CD4-positive, alpha-beta T cell treated with Interleukin-21 for 1 hour (primary cell): ENCODE measurements around the gene CAMTA1.
"Not testable (repeated sequence)": the region's sequence is repeated elsewhere in the genome, so short reads cannot be mapped to it uniquely, and the experiment has no call there.

Experiments used
- DNase-seq: peaks from one replicate; pipeline ENCODE4 v3.0.0-alpha.2; 2020

The CAMTA1 gene

GRCh38 chr1:6785318-6785727 is at the start of gene CAMTA1:
Gene CAMTA1 (plus strand): TSS chr1:6785454. CDS start chr1:6785531, 77 bp downstream.
- no peak for DNase-seq

- no peak for DNase-seq
Measured at GRCh38 chr1:6738987-6739676, 46.1 kb upstream of the CAMTA1 start.

- DNase-seq = not testable (repeated sequence)
Measured at GRCh38 chr1:6742676-6743188, 42.5 kb upstream of the CAMTA1 start.

- DNase-seq = no peak
Measured at GRCh38 chr1:6743189-6744101, 41.8 kb upstream of the CAMTA1 start.

- no peak for DNase-seq
Measured at GRCh38 chr1:6745073-6745472, 40.2 kb upstream of the CAMTA1 start.

GRCh38 chr1:6747674-6748073 is 37.6 kb upstream of the CAMTA1 start:
- no peak for DNase-seq

GRCh38 chr1:6750490-6750889 is 34.8 kb upstream of the CAMTA1 start:
- DNase-seq = no peak

GRCh38 chr1:6753320-6754140 is 31.7 kb upstream of the CAMTA1 start:
- no peak for DNase-seq

GRCh38 chr1:6756457-6756856 is 28.8 kb upstream of the CAMTA1 start:
- no peak for DNase-seq

GRCh38 chr1:6757719-6758435 is 27.4 kb upstream of the CAMTA1 start:
- no peak for DNase-seq

- DNase-seq = no peak
Measured at GRCh38 chr1:6761196-6761737, 24.0 kb upstream of the CAMTA1 start.

- no peak for DNase-seq
Measured at GRCh38 chr1:6762060-6762459, 23.2 kb upstream of the CAMTA1 start.

GRCh38 chr1:6770751-6771440 is 14.4 kb upstream of the CAMTA1 start:
- DNase-seq = no peak

- no peak for DNase-seq
Measured at GRCh38 chr1:6771441-6771769, 13.8 kb upstream of the CAMTA1 start.

GRCh38 chr1:6774381-6774780 is 10.9 kb upstream of the CAMTA1 start:
- no peak for DNase-seq

GRCh38 chr1:6775261-6776043 is 9.8 kb upstream of the CAMTA1 start:
- no peak for DNase-seq

GRCh38 chr1:6776389-6776788 is 8.9 kb upstream of the CAMTA1 start:
- no peak for DNase-seq

- no peak for DNase-seq
Measured at GRCh38 chr1:6776895-6777294, 8.4 kb upstream of the CAMTA1 start.

- no peak for DNase-seq
Measured at GRCh38 chr1:6777813-6778212, 7.4 kb upstream of the CAMTA1 start.

GRCh38 chr1:6779089-6779805 is 6.0 kb upstream of the CAMTA1 start:
- no peak for DNase-seq
